ENCODE results near the gene PTH1R.
A peak's percentile ranks its signal among the peaks of the same experiment; 100 is the strongest.

The PTH1R gene

GRCh38 chr3:46864061-46864881, 13.2 kb upstream of the PTH1R start:
- DNase-seq: no peak

- DNase-seq: no peak
These were observed 12.5 kb upstream of the PTH1R start for GRCh38 chr3:46865031-46865507.

GRCh38 chr3:46865546-46865945, 12.0 kb upstream of the PTH1R start:
- no peak for DNase-seq

- DNase-seq: no peak
These were observed 11.4 kb upstream of the PTH1R start for GRCh38 chr3:46866032-46866595.

GRCh38 chr3:46866720-46867549, 10.6 kb upstream of the PTH1R start:
- peak; percentile 79 to 88 for DNase-seq

GRCh38 chr3:46867550-46867898, 10.0 kb upstream of the PTH1R start:
- DNase-seq: no peak

GRCh38 chr3:46868287-46868686, 9.2 kb upstream of the PTH1R start:
- DNase-seq: no peak

- DNase-seq: no peak
These were observed 8.6 kb upstream of the PTH1R start for GRCh38 chr3:46868948-46869347.

- no peak for DNase-seq
These were observed 8.1 kb upstream of the PTH1R start for GRCh38 chr3:46869440-46869839.

- DNase-seq: no peak
These were observed 6.9 kb upstream of the PTH1R start for GRCh38 chr3:46870651-46871050.

GRCh38 chr3:46871222-46871621, 6.3 kb upstream of the PTH1R start:
- DNase-seq: no peak

GRCh38 chr3:46873521-46873920, 4.0 kb upstream of the PTH1R start:
- no peak for DNase-seq

- DNase-seq: no peak
These were observed 3.1 kb upstream of the PTH1R start for GRCh38 chr3:46874430-46874829.

- DNase-seq: no peak
These were observed 2.0 kb upstream of the PTH1R start for GRCh38 chr3:46875560-46875959.

- DNase-seq: no peak
These were observed 914 bp upstream of the PTH1R start for GRCh38 chr3:46876313-46877300.

GRCh38 chr3:46878781-46879436, 1.4 kb downstream of the PTH1R start:
- DNase-seq: no peak

GRCh38 chr3:46880884-46881595, 3.5 kb downstream of the PTH1R start:
- DNase-seq: no peak

GRCh38 chr3:46881596-46882376, 4.3 kb downstream of the PTH1R start:
- DNase-seq: peak; percentile 13 to 18

GRCh38 chr3:46882377-46883053, 5.0 kb downstream of the PTH1R start:
- no peak for DNase-seq

Measured in activated CD4-positive, alpha-beta T cell treated with anti-CD3 and anti-CD28 coated beads for 4 hours (primary cell).